Activated T-cell treated with anti-CD3 and anti-CD28 coated beads, Interleukin-2, amount 50 U/mL, for 72 hours (primary cell): ENCODE data around the gene B3GAT2. TPM values are rescaled to one million over a fixed set of nuclear protein-coding genes. Genes with fewer than 3 reads are reported as not detected.

Source experiments
- ATAC-seq, 2 donors: fragments of 150-1000 bp; cut with Tn5 transposase; replicated peaks in 1 of 2; 2 replicates each; pipeline ENCODE4 v1.10.0; 2021; ENCODE audit warnings: moderate library complexity in 2 of 2, mild to moderate bottlenecking in 1 of 2
- DNase-seq, 2 donors: peaks; one replicate each; pipeline ENCODE4 v3.0.0; 2021 to 2022; ENCODE audit warnings: mixed read lengths in 1 of 2
- H3K27ac Mint-ChIP-seq: one replicate; pipeline ENCODE4 v1.8.0; 2022; ENCODE audit warnings: mild to moderate bottlenecking, moderate library complexity, mixed read lengths
- H3K27me3 Mint-ChIP-seq: one replicate; pipeline ENCODE4 v1.8.0; 2022; ENCODE audit warnings: low read depth, mixed read lengths
- H3K36me3 Mint-ChIP-seq, 2 donors: one replicate each; pipeline ENCODE4 v1.8.0; 2022; ENCODE audit warnings: mixed read lengths in 2 of 2, mild to moderate bottlenecking in 1 of 2; ENCODE audit not compliant: insufficient read depth in 2 of 2
- H3K4me1 Mint-ChIP-seq: one replicate; pipeline ENCODE4 v1.8.0; 2022; ENCODE audit warnings: low read depth, mixed read lengths
- H3K4me3 Mint-ChIP-seq, 2 donors: one replicate each; pipeline ENCODE4 v1.8.0; 2022; ENCODE audit warnings: mild to moderate bottlenecking in 2 of 2, mixed read lengths in 2 of 2, moderate library complexity in 2 of 2
- H3K9me3 Mint-ChIP-seq, 2 donors: one replicate each; pipeline ENCODE4 v1.8.0; 2022; ENCODE audit warnings: mixed read lengths in 2 of 2
- total RNA-seq, 2 donors: library from RNA; stranded (reverse); gene quantifications; one replicate each; pipeline ENCODE4 v1.2.3, GENCODE V29; 2022

Gene B3GAT2
- not detected for total RNA-seq

GRCh38 chr6:70956451-70957283 is at the start of gene B3GAT2:
Gene B3GAT2, minus strand, starts transcription at chr6:70957060. Its CDS starts 631 bp downstream, at chr6:70956429.
- Mint-ChIP-seq H3K9me3 (no peaks in the 10 kb centered on the region), H3K27ac (no peak within 1 kb of the TSS), H3K4me3 (peak within 1 kb of the TSS; percentile 91 to 94), H3K4me1 (peaks cover 15% of the 10 kb centered on the region), H3K36me3 (no peaks in the 10 kb centered on the region), H3K27me3 (peaks cover 57% of the 10 kb centered on the region)
- ATAC-seq (peak; percentile 28 to 40), DNase-seq (peak; percentile 3 to 8)

- DNase-seq: no peak
Measured at GRCh38 chr6:70998148-70998547, 41.3 kb upstream of the B3GAT2 start.

GRCh38 chr6:70997379-70997778 is 40.5 kb upstream of the B3GAT2 start:
- DNase-seq (no peak), ATAC-seq (no peak)
- Mint-ChIP-seq H3K36me3 (no peaks in the 10 kb centered on the region), H3K27me3 (peaks cover 12% of the 10 kb centered on the region), H3K27ac (no peak overlapping the region), H3K4me3 (no peak overlapping the region), H3K9me3 (no peaks in the 10 kb centered on the region), H3K4me1 (no peaks in the 10 kb centered on the region)

More at GRCh38 chr6:70998148-70998547, 41.3 kb upstream of the B3GAT2 start:
- H3K4me3 Mint-ChIP-seq: no peak overlapping the region
- H3K9me3 Mint-ChIP-seq: peaks cover 0 to 1% of the 10 kb centered on the region in 2 donors
- no peak overlapping the region for H3K27ac Mint-ChIP-seq
- no peaks in the 10 kb centered on the region for H3K36me3 Mint-ChIP-seq
- H3K4me1 Mint-ChIP-seq: no peaks in the 10 kb centered on the region
- ATAC-seq: no peak
- peaks cover 7% of the 10 kb centered on the region for H3K27me3 Mint-ChIP-seq

GRCh38 chr6:70996106-70996505 is 39.2 kb upstream of the B3GAT2 start:
- H3K4me3 Mint-ChIP-seq: no peak overlapping the region
- H3K9me3 Mint-ChIP-seq: no peaks in the 10 kb centered on the region
- H3K4me1 Mint-ChIP-seq: no peaks in the 10 kb centered on the region
- DNase-seq (no peak), ATAC-seq (no peak)
- peaks cover 8% of the 10 kb centered on the region for H3K27me3 Mint-ChIP-seq
- H3K27ac Mint-ChIP-seq: no peak overlapping the region
- no peaks in the 10 kb centered on the region for H3K36me3 Mint-ChIP-seq

- H3K36me3 Mint-ChIP-seq: no peaks in the 10 kb centered on the region
- H3K4me3 Mint-ChIP-seq: no peak overlapping the region
- ATAC-seq (no peak), DNase-seq (no peak)
- H3K27me3 Mint-ChIP-seq: peaks cover 8% of the 10 kb centered on the region
- no peaks in the 10 kb centered on the region for H3K9me3 Mint-ChIP-seq
- no peak overlapping the region for H3K27ac Mint-ChIP-seq
- no peaks in the 10 kb centered on the region for H3K4me1 Mint-ChIP-seq
Measured at GRCh38 chr6:70995411-70995810, 38.6 kb upstream of the B3GAT2 start.

GRCh38 chr6:70991253-70991652 is 34.4 kb upstream of the B3GAT2 start:
- DNase-seq (no peak), ATAC-seq (no peak)
- Mint-ChIP-seq H3K27ac (no peak overlapping the region), H3K9me3 (no peaks in the 10 kb centered on the region), H3K4me1 (no peaks in the 10 kb centered on the region), H3K4me3 (no peak overlapping the region), H3K27me3 (peaks cover 18% of the 10 kb centered on the region), H3K36me3 (no peaks in the 10 kb centered on the region)

- no peaks in the 10 kb centered on the region for H3K4me1 Mint-ChIP-seq
- H3K27me3 Mint-ChIP-seq: peaks cover 10% of the 10 kb centered on the region
- DNase-seq: no peak
- H3K27ac Mint-ChIP-seq: no peak overlapping the region
- H3K36me3 Mint-ChIP-seq: no peaks in the 10 kb centered on the region
- no peak overlapping the region for H3K4me3 Mint-ChIP-seq
- peaks cover 0 to 1% of the 10 kb centered on the region in 2 donors for H3K9me3 Mint-ChIP-seq
- ATAC-seq: no peak
Measured at GRCh38 chr6:70985156-70985555, 28.3 kb upstream of the B3GAT2 start.

- H3K4me3 Mint-ChIP-seq: no peak overlapping the region
Measured at GRCh38 chr6:70982747-70983146, 25.9 kb upstream of the B3GAT2 start.

GRCh38 chr6:70980727-70981126 is 23.9 kb upstream of the B3GAT2 start:
- ATAC-seq (no peak), DNase-seq (no peak)
- no peak overlapping the region for H3K4me3 Mint-ChIP-seq
- H3K27ac Mint-ChIP-seq: no peak overlapping the region
- no peaks in the 10 kb centered on the region for H3K4me1 Mint-ChIP-seq
- peaks cover 16% of the 10 kb centered on the region for H3K27me3 Mint-ChIP-seq
- no peaks in the 10 kb centered on the region for H3K9me3 Mint-ChIP-seq
- no peaks in the 10 kb centered on the region for H3K36me3 Mint-ChIP-seq

More at GRCh38 chr6:70982747-70983146, 25.9 kb upstream of the B3GAT2 start:
- H3K27ac Mint-ChIP-seq: no peak overlapping the region
- H3K4me1 Mint-ChIP-seq: no peaks in the 10 kb centered on the region
- ATAC-seq: no peak
- H3K36me3 Mint-ChIP-seq: no peaks in the 10 kb centered on the region
- peaks cover 0 to 1% of the 10 kb centered on the region in 2 donors for H3K9me3 Mint-ChIP-seq
- no peak for DNase-seq
- H3K27me3 Mint-ChIP-seq: peaks cover 4% of the 10 kb centered on the region

GRCh38 chr6:70973604-70974003 is 16.7 kb upstream of the B3GAT2 start:
- ATAC-seq: no peak
- Mint-ChIP-seq H3K4me3 (no peak overlapping the region), H3K9me3 (peaks cover 2 to 3% of the 10 kb centered on the region in 2 donors), H3K4me1 (no peaks in the 10 kb centered on the region), H3K27me3 (peaks cover 34% of the 10 kb centered on the region), H3K27ac (no peak overlapping the region), H3K36me3 (no peaks in the 10 kb centered on the region)
- no peak for DNase-seq

GRCh38 chr6:70967049-70967448 is 10.2 kb upstream of the B3GAT2 start:
- Mint-ChIP-seq H3K4me3 (no peak overlapping the region), H3K9me3 (peaks cover 2 to 5% of the 10 kb centered on the region in 2 donors), H3K4me1 (no peaks in the 10 kb centered on the region), H3K27ac (no peak overlapping the region), H3K36me3 (peaks cover 0 to 3% of the 10 kb centered on the region in 2 donors), H3K27me3 (no peaks in the 10 kb centered on the region)
- DNase-seq (no peak), ATAC-seq (no peak)

GRCh38 chr6:70957284-70957617 is 391 bp upstream of the B3GAT2 start:
- Mint-ChIP-seq H3K9me3 (no peaks in the 10 kb centered on the region), H3K4me3 (peak overlapping the region; percentile 91 to 94), H3K4me1 (peaks cover 15% of the 10 kb centered on the region), H3K27me3 (peaks cover 57% of the 10 kb centered on the region), H3K27ac (no peak overlapping the region), H3K36me3 (no peaks in the 10 kb centered on the region)
- DNase-seq (no peak), ATAC-seq (no peak)

GRCh38 chr6:70956191-70956450 is 739 bp downstream of the B3GAT2 start:
- Mint-ChIP-seq H3K36me3 (no peaks in the 10 kb centered on the region), H3K27ac (no peak overlapping the region), H3K4me1 (peaks cover 15% of the 10 kb centered on the region), H3K9me3 (no peaks in the 10 kb centered on the region), H3K4me3 (peak overlapping the region; percentile 91 to 94), H3K27me3 (peaks cover 57% of the 10 kb centered on the region)
- DNase-seq (no peak), ATAC-seq (no peak)
